Renal cortical epithelial cell (primary cell): Measurements from ENCODE around the gene ANKRD26. TPM values are rescaled to one million over a fixed set of nuclear protein-coding genes. Genes with fewer than 3 reads are reported as not detected.

ENCODE experiments used
- DNase-seq: peaks from one replicate; pipeline ENCODE4 v3.0.0-alpha.2; 2011; ENCODE audit warnings: low read depth
- total RNA-seq: library from RNA; depleted of rRNA; stranded (reverse); fragments of >200 nt; gene quantifications from 2 replicates; pipeline ENCODE4 v1.2.3, GENCODE V29; 2014

ANKRD26 gene
- total RNA-seq, 1 donor from 2014 or later = 14.6 TPM

GRCh38 chr10:27020243-27020642 lies 80.1 kb downstream of the ANKRD26 start:
- no peak for DNase-seq

GRCh38 chr10:27019827-27020226 lies 80.5 kb downstream of the ANKRD26 start:
- no peak for DNase-seq

GRCh38 chr10:26997610-26998009 lies 102.7 kb downstream of the ANKRD26 start:
- DNase-seq = no peak

- no peak for DNase-seq
These were observed 105.6 kb downstream of the ANKRD26 start for GRCh38 chr10:26994743-26995142.

GRCh38 chr10:26987851-26988250 lies 112.4 kb downstream of the ANKRD26 start:
- no peak for DNase-seq

- DNase-seq = peak; percentile 21
These were observed 117.1 kb downstream of the ANKRD26 start for GRCh38 chr10:26983156-26983555.

- no peak for DNase-seq
These were observed 118.2 kb downstream of the ANKRD26 start for GRCh38 chr10:26982058-26982457.

GRCh38 chr10:26981232-26981824 lies 119.0 kb downstream of the ANKRD26 start:
- no peak for DNase-seq

GRCh38 chr10:26978519-26978918 lies 121.8 kb downstream of the ANKRD26 start:
- no peak for DNase-seq

- DNase-seq = no peak
These were observed 122.7 kb downstream of the ANKRD26 start for GRCh38 chr10:26977635-26978034.

- DNase-seq = no peak
These were observed 129.6 kb downstream of the ANKRD26 start for GRCh38 chr10:26970667-26971066.

GRCh38 chr10:26969145-26969926 lies 131.0 kb downstream of the ANKRD26 start:
- no peak for DNase-seq

GRCh38 chr10:26962835-26963234 lies 137.5 kb downstream of the ANKRD26 start:
- DNase-seq = no peak

- DNase-seq = no peak
These were observed 140.0 kb downstream of the ANKRD26 start for GRCh38 chr10:26960308-26960707.

- no peak for DNase-seq
These were observed 140.5 kb downstream of the ANKRD26 start for GRCh38 chr10:26959841-26960240.

Other genes with a start within 250 kb of the ANKRD26 start
- gene ABI1, start 239.5 kb downstream of the ANKRD26 start, total RNA-seq = 38.1 and 53.3 TPM in 2 replicates
- gene YME1L1, start 53.9 kb upstream of the ANKRD26 start, total RNA-seq = 146 and 180 TPM in 2 replicates
- 9.9 and 18.4 TPM in 2 replicates for gene MASTL, start 54.9 kb upstream of the ANKRD26 start, total RNA-seq
- gene ACBD5, start 140.3 kb upstream of the ANKRD26 start, total RNA-seq = 44.8 and 61.4 TPM in 2 replicates